HG02840 (cell line): Measurements from ENCODE around the gene KRT1.

Source experiments
- ATAC-seq: cut with Tn5 transposase; IDR thresholded peaks from one replicate; pipeline ENCODE4 v1.9.1; 2021; ENCODE audit warnings: mild to moderate bottlenecking, moderate library complexity, moderate number of reproducible peaks; ENCODE audit not compliant: unreplicated experiment, low FRiP score

Gene KRT1

GRCh38 chr12:52699373-52699772, 19.2 kb upstream of the KRT1 start:
- ATAC-seq = no peak

DNA sequence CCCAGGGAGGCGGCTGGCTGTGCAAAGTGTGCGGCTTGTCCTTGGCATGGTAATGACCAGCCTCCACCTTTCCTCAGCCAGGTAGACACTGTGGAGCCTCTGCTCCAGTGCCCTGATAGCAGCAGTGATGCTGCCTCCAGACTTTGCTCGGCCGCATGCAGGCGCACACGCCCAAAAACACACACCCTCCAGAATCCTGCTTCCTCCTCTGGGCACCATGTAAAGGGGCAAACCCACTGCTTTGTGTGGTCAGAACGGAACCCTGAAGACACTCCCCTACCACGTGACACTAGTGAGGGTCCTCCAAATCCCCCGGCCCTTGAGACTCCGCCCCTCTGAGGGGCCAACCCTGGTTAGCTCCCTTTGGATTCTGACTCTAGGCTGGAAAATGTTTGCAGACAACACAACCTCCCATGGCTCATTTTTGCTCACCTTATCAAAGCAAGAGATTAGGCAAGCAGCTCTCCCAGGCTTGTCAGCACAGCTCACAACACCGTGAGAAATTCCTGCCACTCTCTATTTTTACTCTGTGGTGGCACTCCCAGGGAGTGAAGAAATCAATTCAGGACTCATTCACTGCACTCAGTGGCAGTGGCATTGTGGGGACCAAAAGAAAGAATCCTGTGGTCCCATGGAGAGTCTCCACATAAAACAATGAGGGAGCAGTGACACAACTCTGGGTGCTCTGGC, 18.6 kb upstream of the KRT1 start:
- ATAC-seq = no peak

GRCh38 chr12:52697058-52697582, 16.9 kb upstream of the KRT1 start:
- no peak for ATAC-seq

DNA sequence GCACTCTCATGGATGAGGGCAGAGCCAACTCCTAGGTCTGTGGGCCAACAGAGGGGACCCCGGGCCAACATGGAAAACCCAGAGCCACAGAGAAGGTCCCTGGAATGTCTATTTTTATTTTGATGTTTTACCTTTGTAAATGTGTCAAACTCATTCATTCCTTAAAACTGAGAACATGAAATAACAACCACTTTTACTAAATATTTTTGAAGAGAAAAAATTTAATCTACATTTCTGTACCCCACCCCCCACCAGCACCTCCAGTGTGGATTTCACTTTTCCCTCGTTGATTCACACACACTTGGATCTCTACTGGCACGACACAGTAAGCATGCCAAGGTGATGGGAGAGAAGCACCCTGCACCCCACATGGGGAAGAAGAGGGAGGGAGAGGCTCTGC, 16.4 kb upstream of the KRT1 start:
- ATAC-seq = no peak

DNA sequence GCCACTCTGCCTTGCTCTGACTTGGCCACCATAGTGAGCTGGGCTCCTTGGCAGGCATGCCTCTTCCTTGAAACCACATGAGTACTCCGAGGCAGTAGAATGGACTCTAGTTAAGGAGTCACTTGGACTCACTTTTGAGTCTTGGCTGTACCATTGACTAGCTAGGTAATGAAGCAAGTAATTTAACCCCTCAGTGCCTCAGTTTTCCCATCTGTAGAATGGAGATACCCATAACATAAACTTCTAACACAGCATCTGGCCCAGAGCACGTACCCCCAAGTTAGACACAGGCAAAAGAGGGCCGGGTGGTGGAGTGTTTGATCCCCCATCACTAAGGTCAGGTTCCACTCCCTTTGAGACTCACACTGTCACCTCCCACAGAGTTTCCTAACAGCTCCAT, 14.8 kb upstream of the KRT1 start:
- no peak for ATAC-seq

- no peak for ATAC-seq
These were observed 13.9 kb upstream of the KRT1 start for GRCh38 chr12:52694151-52694550.

- ATAC-seq = no peak
These were observed 13.1 kb upstream of the KRT1 start for GRCh38 chr12:52693261-52693660.

DNA sequence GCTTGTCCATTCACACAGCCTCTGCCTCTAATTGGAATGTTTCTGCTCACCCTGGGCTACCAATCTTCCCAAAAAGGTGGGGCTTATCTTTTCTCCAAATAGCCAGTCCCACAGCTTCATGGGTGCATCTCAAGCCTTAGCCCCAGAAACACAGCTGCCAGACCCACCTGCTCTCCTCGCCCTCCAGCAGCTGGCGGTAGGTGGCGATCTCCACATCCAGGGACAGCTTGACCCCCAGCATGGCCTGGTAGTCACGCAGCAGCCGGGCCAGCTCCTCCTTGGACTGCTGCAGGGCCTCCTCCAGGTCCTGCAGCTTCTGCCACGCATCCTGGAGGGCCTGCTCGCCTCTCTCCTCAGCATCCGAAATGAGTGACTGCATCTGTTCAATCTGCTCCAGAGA, 12.0 kb upstream of the KRT1 start:
- ATAC-seq = no peak

GRCh38 chr12:52691841-52692150, 11.6 kb upstream of the KRT1 start:
- no peak for ATAC-seq

DNA sequence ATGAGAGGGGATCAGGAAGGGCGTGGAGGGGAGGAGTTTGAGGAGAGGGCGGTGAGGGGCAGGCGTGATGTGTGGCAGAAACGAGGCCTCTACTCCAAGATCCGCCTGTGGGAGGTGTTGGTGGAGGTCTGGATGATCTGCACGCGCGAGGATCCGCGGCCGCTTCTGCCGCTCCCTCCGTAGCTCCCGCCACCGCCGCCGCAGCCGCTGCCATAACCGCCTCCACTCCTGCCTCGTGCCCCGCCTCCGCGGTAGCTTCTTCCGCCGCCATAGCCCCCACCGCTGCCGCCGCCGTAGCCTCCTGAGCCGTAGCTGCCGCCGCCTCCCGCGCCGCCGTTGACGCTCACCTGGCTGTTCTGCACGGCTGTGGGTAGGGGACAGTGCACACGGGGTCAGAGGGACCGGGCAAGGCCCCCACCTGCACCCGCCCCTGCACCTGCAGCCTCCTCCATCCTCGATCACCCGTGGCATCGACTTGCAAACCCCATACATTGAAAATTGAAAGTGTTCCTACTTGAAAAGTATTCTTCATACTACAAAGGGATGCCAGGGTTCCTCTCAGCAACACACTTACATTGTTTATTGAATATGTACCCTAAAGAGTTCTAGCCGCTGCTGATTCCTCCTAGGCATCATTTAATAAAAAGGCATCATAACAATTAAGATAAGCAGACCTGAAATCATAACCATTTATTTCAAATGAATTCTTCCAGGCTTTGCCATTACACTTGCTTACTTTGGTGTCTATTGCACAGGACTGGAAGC, 11.1 kb upstream of the KRT1 start:
- no peak for ATAC-seq

DNA sequence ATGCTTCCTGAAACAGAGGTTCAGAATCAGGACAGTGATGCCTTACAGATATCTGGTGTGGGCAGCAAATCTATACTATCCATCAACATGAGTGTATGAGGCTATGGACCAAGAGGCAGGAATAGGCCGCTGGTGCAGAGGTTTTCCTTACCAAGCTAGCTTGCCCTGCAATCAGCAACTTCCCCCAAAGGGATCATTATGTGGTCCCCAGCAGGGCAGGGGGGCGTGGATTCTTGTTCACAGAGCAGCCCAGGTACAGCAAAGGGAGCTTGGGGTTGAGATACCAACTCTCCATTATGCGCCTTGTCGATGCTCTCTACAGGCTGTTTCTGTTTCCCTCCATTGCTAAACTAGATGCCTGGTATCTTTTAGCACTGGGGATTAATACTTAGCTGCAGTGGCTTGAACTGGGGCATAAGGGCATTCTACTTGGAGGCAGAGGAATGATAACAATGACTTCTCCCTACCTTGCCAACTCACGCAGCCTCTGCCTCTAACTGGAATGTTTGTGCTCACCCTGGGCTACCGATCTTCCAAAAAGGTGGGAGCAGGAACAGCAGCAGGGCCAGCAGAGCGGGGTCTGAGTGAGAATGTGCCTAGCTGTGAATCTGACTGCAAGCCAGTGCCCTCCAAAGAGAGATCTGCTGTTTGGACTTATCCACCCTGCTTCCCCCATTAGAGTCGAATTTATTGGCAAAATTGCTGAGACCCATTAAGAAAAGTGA, 10.3 kb upstream of the KRT1 start:
- no peak for ATAC-seq

DNA sequence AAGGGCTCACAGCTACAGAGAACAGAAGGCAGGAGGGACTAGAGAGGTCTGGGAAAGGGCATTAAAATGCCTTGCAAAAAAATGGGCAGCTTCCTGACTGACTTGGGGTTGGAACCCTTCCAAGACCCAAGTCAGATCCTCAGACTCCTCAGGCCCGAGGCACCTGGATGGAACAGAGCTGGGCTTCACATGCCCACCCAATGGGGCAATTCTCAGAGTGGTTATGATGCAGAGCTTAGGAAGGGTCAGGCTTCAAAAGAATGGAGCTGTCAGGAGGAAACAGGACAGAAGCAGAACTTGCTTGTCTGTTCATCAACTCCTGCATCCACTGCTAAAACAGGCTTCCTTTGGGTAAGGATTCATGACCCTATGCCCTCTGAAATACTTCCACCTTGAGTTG, 9.7 kb upstream of the KRT1 start:
- no peak for ATAC-seq

GRCh38 chr12:52689239-52689638, 9.0 kb upstream of the KRT1 start:
- ATAC-seq = no peak

- no peak for ATAC-seq
These were observed 8.3 kb upstream of the KRT1 start for GRCh38 chr12:52688481-52688880.

- no peak for ATAC-seq
These were observed 7.5 kb upstream of the KRT1 start for GRCh38 chr12:52687497-52688385.

- ATAC-seq = no peak
These were observed 6.7 kb upstream of the KRT1 start for GRCh38 chr12:52686756-52687487.

- ATAC-seq = no peak
These were observed 5.9 kb upstream of the KRT1 start for GRCh38 chr12:52686063-52686462.

- no peak for ATAC-seq
These were observed 5.2 kb upstream of the KRT1 start for GRCh38 chr12:52685406-52685890.

GRCh38 chr12:52684431-52684830, 4.2 kb upstream of the KRT1 start:
- no peak for ATAC-seq
